ENCODE data around the gene PARD3B. TPM values are rescaled to one million over a fixed set of nuclear protein-coding genes. Genes with fewer than 3 reads are reported as not detected.

The PARD3B gene
- total and polyA plus RNA-seq, 2 of the 13 experiments (the other 11 are each of a cell fraction or from before 2014, with no cell fraction given) = 0.71 to 2.3 TPM

- FAIRE-seq (no peak), ATAC-seq (no peak), DNase-seq (ENCODE audit: low spot score) (no peak)
- no TSS peak for BruUV-seq (replicated peaks)
- no peak overlapping the region for H3K4me3 ChIP-seq (replicated peaks in 1 of 3; ENCODE audit: insufficient read depth in 1 of 3, low read depth in 2 of 3, low read length in 3 of 3)
- H3K4me2 ChIP-seq (ENCODE audit: low read depth, low read length) = no peak overlapping the region
- in situ Hi-C loops (cut with HindIII; ENCODE audit: extremely low pct_ligation_motif_present, low pct_unique_long_range_greater_than_20kb) (no loop called here), intact Hi-C loops (cut with micrococcal nuclease; ENCODE audit: unreplicated experiment) (no loop called here)
- ChIA-PET CTCF (ENCODE audit: low intra/inter-chr PET ratio, low total read pairs) (no interaction called here), POLR2A (no interaction called here)
- no peaks in the 10 kb centered on the region for H3K36me3 ChIP-seq (replicated peaks in 1 of 2; ENCODE audit: control insufficient read depth in 1 of 2, insufficient read depth in 2 of 2, low read length in 2 of 2)
- no peak overlapping the region for H3K9ac ChIP-seq (ENCODE audit: insufficient read depth, low read depth, low read length)
- no peaks in the 10 kb centered on the region for H3K27me3 ChIP-seq (ENCODE audit: control insufficient read depth in 1 of 2, insufficient read depth in 2 of 2, low read length in 2 of 2)
- no peaks in the 10 kb centered on the region for H4K20me1 ChIP-seq (ENCODE audit: insufficient read depth, low read length)
- H3K4me1 ChIP-seq (ENCODE audit: insufficient read depth, low read length) = no peaks in the 10 kb centered on the region
- no peak overlapping the region for H3K27ac ChIP-seq (ENCODE audit: extremely low read length, insufficient read depth, low read length)
- H2AFZ ChIP-seq (ENCODE audit: low read length) = no peak overlapping the region
- no peaks in the 10 kb centered on the region for H3K9me3 ChIP-seq (ENCODE audit: low read length)
- H3K79me2 ChIP-seq (ENCODE audit: insufficient read depth, low read length) = no peaks in the 10 kb centered on the region
- TF ChIP-seq, protein P1, sequence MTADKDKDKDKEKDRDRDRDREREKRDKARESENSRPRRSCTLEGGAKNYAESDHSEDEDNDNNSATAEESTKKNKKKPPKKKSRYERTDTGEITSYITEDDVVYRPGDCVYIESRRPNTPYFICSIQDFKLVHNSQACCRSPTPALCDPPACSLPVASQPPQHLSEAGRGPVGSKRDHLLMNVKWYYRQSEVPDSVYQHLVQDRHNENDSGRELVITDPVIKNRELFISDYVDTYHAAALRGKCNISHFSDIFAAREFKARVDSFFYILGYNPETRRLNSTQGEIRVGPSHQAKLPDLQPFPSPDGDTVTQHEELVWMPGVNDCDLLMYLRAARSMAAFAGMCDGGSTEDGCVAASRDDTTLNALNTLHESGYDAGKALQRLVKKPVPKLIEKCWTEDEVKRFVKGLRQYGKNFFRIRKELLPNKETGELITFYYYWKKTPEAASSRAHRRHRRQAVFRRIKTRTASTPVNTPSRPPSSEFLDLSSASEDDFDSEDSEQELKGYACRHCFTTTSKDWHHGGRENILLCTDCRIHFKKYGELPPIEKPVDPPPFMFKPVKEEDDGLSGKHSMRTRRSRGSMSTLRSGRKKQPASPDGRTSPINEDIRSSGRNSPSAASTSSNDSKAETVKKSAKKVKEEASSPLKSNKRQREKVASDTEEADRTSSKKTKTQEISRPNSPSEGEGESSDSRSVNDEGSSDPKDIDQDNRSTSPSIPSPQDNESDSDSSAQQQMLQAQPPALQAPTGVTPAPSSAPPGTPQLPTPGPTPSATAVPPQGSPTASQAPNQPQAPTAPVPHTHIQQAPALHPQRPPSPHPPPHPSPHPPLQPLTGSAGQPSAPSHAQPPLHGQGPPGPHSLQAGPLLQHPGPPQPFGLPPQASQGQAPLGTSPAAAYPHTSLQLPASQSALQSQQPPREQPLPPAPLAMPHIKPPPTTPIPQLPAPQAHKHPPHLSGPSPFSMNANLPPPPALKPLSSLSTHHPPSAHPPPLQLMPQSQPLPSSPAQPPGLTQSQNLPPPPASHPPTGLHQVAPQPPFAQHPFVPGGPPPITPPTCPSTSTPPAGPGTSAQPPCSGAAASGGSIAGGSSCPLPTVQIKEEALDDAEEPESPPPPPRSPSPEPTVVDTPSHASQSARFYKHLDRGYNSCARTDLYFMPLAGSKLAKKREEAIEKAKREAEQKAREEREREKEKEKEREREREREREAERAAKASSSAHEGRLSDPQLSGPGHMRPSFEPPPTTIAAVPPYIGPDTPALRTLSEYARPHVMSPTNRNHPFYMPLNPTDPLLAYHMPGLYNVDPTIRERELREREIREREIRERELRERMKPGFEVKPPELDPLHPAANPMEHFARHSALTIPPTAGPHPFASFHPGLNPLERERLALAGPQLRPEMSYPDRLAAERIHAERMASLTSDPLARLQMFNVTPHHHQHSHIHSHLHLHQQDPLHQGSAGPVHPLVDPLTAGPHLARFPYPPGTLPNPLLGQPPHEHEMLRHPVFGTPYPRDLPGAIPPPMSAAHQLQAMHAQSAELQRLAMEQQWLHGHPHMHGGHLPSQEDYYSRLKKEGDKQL (CRISPR knock-in tag; IDR thresholded peaks at IDR 0.05; ENCODE audit: low read depth) = no peak
- TF ChIP-seq ZNF44 (CRISPR knock-in tag; IDR thresholded peaks at IDR 0.05) (no peak), IKZF5 (CRISPR knock-in tag; IDR thresholded peaks at IDR 0.05) (no peak), FOXC1 (CRISPR knock-in tag; IDR thresholded peaks at IDR 0.05; ENCODE audit: borderline replicate concordance) (no peak), ZNF703 (CRISPR knock-in tag; IDR thresholded peaks at IDR 0.05; ENCODE audit: borderline replicate concordance) (no peak), ZNF83 (CRISPR knock-in tag; IDR thresholded peaks at IDR 0.05; ENCODE audit: borderline replicate concordance) (no peak), KLF15 (CRISPR knock-in tag; IDR thresholded peaks at IDR 0.05; ENCODE audit: borderline replicate concordance) (no peak), ZBTB4 (CRISPR knock-in tag; IDR thresholded peaks at IDR 0.05; ENCODE audit: borderline replicate concordance) (no peak), ZNF746 (CRISPR knock-in tag; IDR thresholded peaks at IDR 0.05) (no peak), JDP2 (CRISPR knock-in tag; IDR thresholded peaks at IDR 0.05; ENCODE audit: borderline replicate concordance) (no peak), DR1 (CRISPR knock-in tag; IDR thresholded peaks at IDR 0.05) (no peak), GATAD1 (CRISPR knock-in tag; IDR thresholded peaks at IDR 0.05) (no peak), CCAR2 (optimal IDR thresholded peaks at IDR 0.05; ENCODE audit: low read depth, low read length) (no peak), SRF (IDR thresholded peaks at IDR 0.05; ENCODE audit: low read depth, low read length) (no peak), ZKSCAN5 (CRISPR knock-in tag; IDR thresholded peaks at IDR 0.05) (no peak)
- TF ChIP-seq, protein P2, sequence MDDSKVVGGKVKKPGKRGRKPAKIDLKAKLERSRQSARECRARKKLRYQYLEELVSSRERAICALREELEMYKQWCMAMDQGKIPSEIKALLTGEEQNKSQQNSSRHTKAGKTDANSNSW (CRISPR knock-in tag; IDR thresholded peaks at IDR 0.05; ENCODE audit: borderline replicate concordance) = no peak
Observed at GRCh38 chr2:205297368-205297767, 752.1 kb downstream of the PARD3B start.

Measured in HepG2 (cell line).